Spleen (tissue), 11 donors: ENCODE data around the gene PDE10A. TPM values are rescaled to one million over a fixed set of nuclear protein-coding genes. Genes with fewer than 3 reads are reported as not detected.

Experiments used
- DNase-seq: peaks from one replicate; pipeline ENCODE4 v3.0.0-alpha.2; 2020
- H3K27ac ChIP-seq, 8 donors: fragments of 200-600 bp; sonication (generic) in 7 of 8; 1 replicate in 4 of 8; 2 replicates in 4 of 8; pipeline versions ENCODE4 v1.5.0 to v1.8.0; 2016 to 2021; ENCODE audit warnings: inconsistent platforms in 4 of 8, mild to moderate bottlenecking in 4 of 8, moderate library complexity in 1 of 8
- H3K27me3 ChIP-seq, 7 donors: fragments of 200-600 bp; sonication (generic) in 6 of 7; replicated peaks in 1 of 7; 1 replicate in 4 of 7; 2 replicates in 3 of 7; pipeline versions ENCODE4 v1.5.0 to v1.8.0; 2016 to 2021; ENCODE audit warnings: inconsistent platforms in 3 of 7, mild to moderate bottlenecking in 1 of 7
- H3K36me3 ChIP-seq, 6 donors: fragments of 200-600 bp; sonication (generic) in 5 of 6; 1 replicate in 4 of 6; 2 replicates in 2 of 6; pipeline versions ENCODE4 v1.5.0 to v1.8.0; 2016 to 2021; ENCODE audit warnings: inconsistent platforms in 2 of 6
- H3K4me1 ChIP-seq, 6 donors: fragments of 200-600 bp; sonication (generic) in 5 of 6; 1 replicate in 3 of 6; 2 replicates in 3 of 6; pipeline versions ENCODE4 v1.5.0 to v1.8.0; 2016 to 2021; ENCODE audit warnings: inconsistent platforms in 3 of 6
- H3K4me3 ChIP-seq, 8 donors: fragments of 200-600 bp; sonication (generic) in 7 of 8; 1 replicate in 4 of 8; 2 replicates in 4 of 8; pipeline versions ENCODE4 v1.5.0 to v1.8.0; 2016 to 2021; ENCODE audit warnings: inconsistent platforms in 4 of 8, mild to moderate bottlenecking in 4 of 8, moderate library complexity in 2 of 8
- H3K9me3 ChIP-seq, 8 donors: fragments of 200-600 bp; sonication (generic) in 7 of 8; 1 replicate in 4 of 8; 2 replicates in 4 of 8; pipeline versions ENCODE4 v1.5.0 to v1.8.0; 2016 to 2021; ENCODE audit warnings: inconsistent platforms in 4 of 8
- POLR2A ChIP-seq, 3 donors: fragments of 450-650 bp; IDR thresholded peaks; one replicate each; pipeline ENCODE4 v1.5.1; 2017; ENCODE audit warnings: antibody characterized with exemption in 3 of 3, mild to moderate bottlenecking in 1 of 3
- POLR2AphosphoS5 ChIP-seq, 3 donors: sonication (generic); formaldehyde crosslinking; IDR thresholded peaks; one replicate each; pipeline ENCODE4 v1.5.1; 2017; ENCODE audit warnings: antibody characterized with exemption in 3 of 3
- WGBS, 5 donors: extraction: QIAGEN DNeasy Blood & Tissue Kit in 3 of 5; methylation state at CpG; one replicate each; pipeline versions ENCODE4 v1.1.5 to v1.1.7; 2013 to 2018; 5-methylcytosine and 5-hydroxymethylcytosine counted together
- intact Hi-C: fragments of 100-400 bp; cut with DNase I; formaldehyde crosslinking; loops from one replicate; pipeline ENCODE4 v1.15.0; 2023; ENCODE audit warnings: low total_unique reads
- polyA plus RNA-seq, 3 donors: library from polyadenylated mRNA; stranded (reverse); fragments of 200-250 nt; gene quantifications; one replicate each; pipeline ENCODE4 v1.2.1, GENCODE V29; 2013
- total RNA-seq, 7 donors: library from RNA; depleted of rRNA in 3 of 7; stranded (reverse); fragments of >200 nt in 3 of 7; fragmentation: NEBNext Ultra II Directional in 4 of 7; extraction: Animal tissue kit (Norgen Biotek cat#: 25700) in 4 of 7; gene quantifications; one replicate each; pipeline versions ENCODE4 v1.1.0 to v1.2.1, GENCODE V29; 2016 to 2021
- TF ChIP-seq, protein P1 (sequence below), 11 experiments: fragments of 200-600 bp in 7 of 11; fragments of 450-650 bp in 4 of 11; sonication (generic) in 4 of 11; IDR thresholded peaks in 8 of 11; conservative IDR thresholded peaks in 3 of 11; 1 replicate in 7 of 11; 2 replicates in 4 of 11; pipeline versions ENCODE4 v1.4.0 to v1.8.0; 2016 to 2021; ENCODE audit warnings: antibody characterized with exemption in 11 of 11, inconsistent platforms in 4 of 11, mild to moderate bottlenecking in 1 of 11
- donor health status: healthy with polysubstance abuse.
- donor health status: DM: no; HTN: no; CAD: no; lungs with moderate emphysema.
- donor health status: DM: no; HTN: no; CAD: no.
- donor health status: Bipolar disorder and iron deficiency.
- donor health status: healthy.
- donor health status: DM: no; HTN: no; CAD: no.
- donor health status: DM: yes; HTN: yes; CAD: no.

The PDE10A gene
- total and polyA plus RNA-seq, 10 donors = 1.1 to 28.2 (median 9.6) TPM

DNA sequence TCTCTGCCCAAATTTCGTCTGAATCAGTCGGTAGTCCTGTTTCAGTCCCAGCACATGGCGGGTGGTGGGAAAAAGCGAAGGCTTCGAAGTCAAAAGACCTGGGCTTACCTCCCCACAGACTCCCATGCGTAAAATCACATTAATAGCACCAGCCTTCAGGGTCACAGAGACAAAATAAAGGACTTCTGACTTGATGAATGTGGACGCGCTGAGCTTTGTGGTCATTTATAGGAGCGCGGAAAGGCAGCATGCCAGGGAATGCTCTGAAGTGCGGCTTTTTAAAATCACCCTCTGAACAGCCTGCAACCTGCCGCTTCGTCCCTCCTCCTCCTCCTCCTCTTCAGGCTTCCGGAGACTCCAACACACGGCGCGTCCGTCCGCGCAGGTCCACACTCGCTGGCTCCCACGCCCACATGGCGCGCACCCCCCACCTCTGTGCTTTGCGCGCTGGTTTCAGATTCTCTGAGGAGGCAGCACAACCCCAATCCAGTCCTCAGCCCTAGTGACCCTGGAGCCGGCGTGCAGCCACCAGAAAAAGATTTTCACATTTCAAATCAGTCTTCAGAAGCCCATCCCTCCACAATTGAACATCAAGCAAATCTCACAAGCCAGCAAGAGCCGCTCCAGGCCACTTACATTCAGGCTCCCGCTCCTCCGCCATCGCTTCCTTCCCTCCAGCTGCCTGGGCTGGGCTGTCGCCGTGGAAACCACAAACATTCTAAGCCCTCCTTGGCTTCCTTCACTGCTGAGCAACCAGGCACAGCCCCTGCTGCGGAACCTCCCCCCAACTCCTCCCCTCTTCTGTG is 353.9 kb downstream of the PDE10A start, which contains the start of gene C6orf118:
TSS of gene C6orf118 (minus strand) at position 680 of the 806 bp plus-strand sequence. CDS start at position 661, 19 bp downstream.
- intact Hi-C loops = no loop called here
- WGBS, 5 donors = 8 to 12% (median 11%) methylated on average over 30 to 35 of the region's 35 CpGs
- Histone ChIP-seq H3K36me3 (no peaks in the 10 kb centered on the region), H3K9me3 (no peaks in the 10 kb centered on the region), H3K27ac (no peak within 1 kb of the TSS), H3K27me3 (peaks cover 0 to 6% (median 0%) of the 10 kb centered on the region in 7 donors), H3K4me3 (peak within 1 kb of the TSS in 7 of 8 donors; percentile 2 to 58 (median 27)), H3K4me1 (peaks cover 0 to 11% (median 2%) of the 10 kb centered on the region in 6 donors)
- no peak for DNase-seq
- TF ChIP-seq, protein P1, sequence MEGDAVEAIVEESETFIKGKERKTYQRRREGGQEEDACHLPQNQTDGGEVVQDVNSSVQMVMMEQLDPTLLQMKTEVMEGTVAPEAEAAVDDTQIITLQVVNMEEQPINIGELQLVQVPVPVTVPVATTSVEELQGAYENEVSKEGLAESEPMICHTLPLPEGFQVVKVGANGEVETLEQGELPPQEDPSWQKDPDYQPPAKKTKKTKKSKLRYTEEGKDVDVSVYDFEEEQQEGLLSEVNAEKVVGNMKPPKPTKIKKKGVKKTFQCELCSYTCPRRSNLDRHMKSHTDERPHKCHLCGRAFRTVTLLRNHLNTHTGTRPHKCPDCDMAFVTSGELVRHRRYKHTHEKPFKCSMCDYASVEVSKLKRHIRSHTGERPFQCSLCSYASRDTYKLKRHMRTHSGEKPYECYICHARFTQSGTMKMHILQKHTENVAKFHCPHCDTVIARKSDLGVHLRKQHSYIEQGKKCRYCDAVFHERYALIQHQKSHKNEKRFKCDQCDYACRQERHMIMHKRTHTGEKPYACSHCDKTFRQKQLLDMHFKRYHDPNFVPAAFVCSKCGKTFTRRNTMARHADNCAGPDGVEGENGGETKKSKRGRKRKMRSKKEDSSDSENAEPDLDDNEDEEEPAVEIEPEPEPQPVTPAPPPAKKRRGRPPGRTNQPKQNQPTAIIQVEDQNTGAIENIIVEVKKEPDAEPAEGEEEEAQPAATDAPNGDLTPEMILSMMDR (IDR thresholded peaks at IDR 0.05 in 8 of 11, conservative IDR thresholded peaks at IDR 0.05 in 3 of 11) = no peak
- TF ChIP-seq POLR2AphosphoS5 (IDR thresholded peaks at IDR 0.05) (no peak), POLR2A (IDR thresholded peaks at IDR 0.05) (no peak)

DNA sequence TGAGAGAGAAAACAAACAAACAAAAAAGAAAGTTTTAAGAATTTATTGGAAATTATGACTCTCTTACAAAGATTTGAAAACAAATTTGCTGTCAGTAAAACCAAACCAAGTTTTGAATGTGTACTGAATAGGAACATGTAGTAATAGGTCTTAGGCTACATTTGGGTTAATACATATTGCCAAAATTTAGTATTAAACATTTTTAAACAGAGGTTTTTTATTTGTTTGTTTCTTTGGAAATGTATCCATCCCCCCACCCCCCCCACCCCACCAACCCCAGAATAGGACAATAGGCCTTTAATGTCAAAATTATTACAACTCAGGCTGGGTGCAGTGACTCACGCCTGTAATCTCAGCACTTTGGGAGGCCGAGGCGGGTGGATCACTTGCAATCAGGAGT is 356.1 kb downstream of the PDE10A start:
- intact Hi-C loops = no loop called here
- no peak for DNase-seq
- no peak overlapping the region for H3K27ac ChIP-seq
- TF ChIP-seq POLR2A (IDR thresholded peaks at IDR 0.05) (no peak), POLR2AphosphoS5 (IDR thresholded peaks at IDR 0.05) (no peak)
- TF ChIP-seq, protein P1 (IDR thresholded peaks at IDR 0.05 in 8 of 11, conservative IDR thresholded peaks at IDR 0.05 in 3 of 11) = no peak
- peaks cover 0 to 11% (median 2%) of the 10 kb centered on the region in 6 donors for H3K4me1 ChIP-seq
- no peaks in the 10 kb centered on the region for H3K36me3 ChIP-seq
- 89 to 96% (median 95%) methylated on average over 3 of the region's 3 CpGs for WGBS, 5 donors
- H3K9me3 ChIP-seq = peaks cover 0 to 12% (median 0%) of the 10 kb centered on the region in 8 donors
- H3K4me3 ChIP-seq = no peak overlapping the region
- peaks cover 0 to 6% (median 0%) of the 10 kb centered on the region in 7 donors for H3K27me3 ChIP-seq

DNA sequence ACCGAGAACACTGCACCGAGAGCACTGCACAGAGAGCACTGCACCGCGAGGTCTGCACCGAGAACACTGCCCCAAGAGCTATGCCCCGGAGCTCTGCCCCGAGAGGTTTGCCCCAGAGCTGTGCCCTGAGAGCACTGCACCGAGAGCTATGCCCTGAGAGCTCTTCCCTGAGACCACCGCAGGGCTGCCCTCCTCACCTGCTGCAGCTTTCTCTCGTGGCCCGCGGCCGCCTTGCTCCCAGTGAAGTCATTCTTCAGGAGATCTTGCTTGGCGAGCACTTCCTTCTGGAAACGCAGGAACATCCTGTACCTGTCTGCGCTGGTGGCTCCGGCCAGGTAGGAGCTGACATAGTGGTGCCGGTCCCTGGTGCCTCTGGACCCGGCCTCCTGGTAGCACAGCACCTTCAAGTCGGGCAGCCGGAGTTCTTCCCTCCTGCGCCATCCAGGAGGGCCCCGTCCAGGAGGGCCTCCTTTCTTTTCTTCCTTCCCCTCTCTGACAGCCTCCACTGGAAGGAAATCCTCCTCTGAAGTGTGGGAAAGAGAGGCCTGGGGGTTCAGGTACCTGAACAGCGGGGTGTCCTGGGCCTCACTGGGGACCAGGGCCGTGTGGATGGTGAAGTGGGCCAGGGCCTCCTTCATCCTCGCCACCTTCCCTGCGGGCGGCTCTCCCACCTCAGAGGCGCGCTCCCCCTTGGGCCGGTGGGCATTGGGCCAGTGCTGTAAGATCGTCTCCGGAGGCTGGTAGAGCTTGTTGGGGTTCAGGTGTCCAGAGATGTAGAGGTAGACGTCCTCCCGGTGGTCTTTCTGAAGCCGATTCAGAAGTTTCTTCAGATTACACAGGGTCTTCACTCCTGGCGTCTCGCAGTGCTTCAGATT is 361.4 kb downstream of the PDE10A start:
- DNase-seq = no peak
- 91 to 95% (median 91%) methylated on average over 31 to 38 of the region's 38 CpGs for WGBS, 5 donors
- TF ChIP-seq, protein P1 (IDR thresholded peaks at IDR 0.05 in 8 of 11, conservative IDR thresholded peaks at IDR 0.05 in 3 of 11) = no peak

More for the DNA sequence above, 361.4 kb downstream of the PDE10A start:
- peaks cover 0 to 32% (median 4%) of the 10 kb centered on the region in 8 donors for H3K9me3 ChIP-seq
- no peaks in the 10 kb centered on the region for H3K36me3 ChIP-seq
- H3K4me1 ChIP-seq = no peaks in the 10 kb centered on the region
- H3K4me3 ChIP-seq = no peak overlapping the region
- H3K27ac ChIP-seq = no peak overlapping the region
- H3K27me3 ChIP-seq = no peaks in the 10 kb centered on the region
- intact Hi-C loops = no loop called here
